IMR-90 (cell line): ENCODE data around the gene RASSF3. TPM values are rescaled to one million over a fixed set of nuclear protein-coding genes. Genes with fewer than 3 reads are reported as not detected.

Experiments
- ATAC-seq: fragments of 200-7000 bp; cut with Tn5 transposase; 2 replicates; pipeline ENCODE4 v1.9.1; 2020; ENCODE audit warnings: low read depth, mild to moderate bottlenecking, moderate library complexity
- BruUV-seq: library from RNA; stranded (reverse); fragments of 400-500 nt; replicated peaks from 2 replicates; lab custom pipeline; 2021; lab: Mats Ljungman, UMichigan
- CTCF ChIA-PET: fragments of 300-600 bp; formaldehyde crosslinking; extraction: SDS; loops from one replicate; lab custom pipeline; 2021; ENCODE audit warnings: antibody characterized with exemption; lab: Yijun Ruan, JAX
- POLR2A ChIA-PET: fragments of 300-600 bp; sonication (Branson Sonifier 250); formaldehyde crosslinking; loops from one replicate; lab custom pipeline; 2022; ENCODE audit warnings: antibody characterized with exemption; ENCODE audit not compliant: unreplicated experiment; lab: Charles Lee
- DNase-seq: peaks from one replicate; pipeline ENCODE4 v3.0.0; 2013
- H2AFZ ChIP-seq: replicated peaks from 2 replicates; pipeline ENCODE3; 2013; ENCODE audit warnings: low read length, mild to moderate bottlenecking; ENCODE audit not compliant: poor library complexity
- H2AK5ac ChIP-seq: 2 replicates; pipeline ENCODE4 v1.6.1; 2013; ENCODE audit warnings: low read depth, low read length, inconsistent platforms
- H2AK9ac ChIP-seq: replicated peaks from 2 replicates; pipeline ENCODE3; 2013; ENCODE audit warnings: mild to moderate bottlenecking, low read depth, low read length, moderate library complexity; ENCODE audit not compliant: poor library complexity
- H2BK120ac ChIP-seq: 2 replicates; pipeline ENCODE4 v1.6.1; 2013; ENCODE audit warnings: low read depth, low read length, inconsistent platforms
- H2BK15ac ChIP-seq: 3 replicates; pipeline ENCODE4 v1.6.1; 2013; ENCODE audit warnings: low read depth, low read length, inconsistent platforms
- H2BK20ac ChIP-seq: 2 replicates; pipeline ENCODE4 v1.6.1; 2013; ENCODE audit warnings: low read depth, mild to moderate bottlenecking, inconsistent platforms, low read length, moderate library complexity
- H2BK5ac ChIP-seq: 2 replicates; pipeline ENCODE4 v1.6.1; 2013; ENCODE audit warnings: mild to moderate bottlenecking, low read depth, low read length, inconsistent platforms; ENCODE audit not compliant: poor library complexity, severe bottlenecking
- H3K14ac ChIP-seq: replicated peaks from 2 replicates; pipeline ENCODE4 v1.6.1; 2013; ENCODE audit warnings: low read depth, low read length, inconsistent platforms
- H3K18ac ChIP-seq: 2 replicates; pipeline ENCODE4 v1.6.1; 2013; ENCODE audit warnings: low read depth, low read length, control low read depth
- H3K23ac ChIP-seq: 2 replicates; pipeline ENCODE4 v1.6.1; 2013; ENCODE audit warnings: low read depth, low read length, inconsistent platforms
- H3K27ac ChIP-seq: 2 replicates; pipeline ENCODE4 v1.5.1; 2013; ENCODE audit warnings: mild to moderate bottlenecking, control low read depth, low read length; ENCODE audit not compliant: insufficient read depth
- H3K27me3 ChIP-seq: 2 replicates; pipeline ENCODE4 v1.6.1; 2013; ENCODE audit warnings: low read length; ENCODE audit not compliant: control insufficient read depth, insufficient read depth
- H3K36me3 ChIP-seq: 2 replicates; pipeline ENCODE4 v1.6.1; 2013; ENCODE audit warnings: low read length, mixed read lengths; ENCODE audit not compliant: control insufficient read depth, insufficient read depth
- H3K4ac ChIP-seq: 2 replicates; pipeline ENCODE4 v1.6.1; 2013; ENCODE audit warnings: low read depth, low read length, inconsistent platforms
- H3K4me1 ChIP-seq: 2 replicates; pipeline ENCODE4 v1.6.1; 2013; ENCODE audit warnings: low read length, mixed read lengths; ENCODE audit not compliant: control insufficient read depth, insufficient read depth
- H3K4me2 ChIP-seq: 2 replicates; pipeline ENCODE4 v1.6.1; 2013; ENCODE audit warnings: low read depth, mild to moderate bottlenecking, control low read depth, low read length, moderate library complexity
- H3K4me3 ChIP-seq: 2 replicates; pipeline ENCODE4 v1.5.1; 2013; ENCODE audit warnings: low read depth, mild to moderate bottlenecking, control low read depth, low read length, moderate library complexity; ENCODE audit not compliant: insufficient read depth
- H3K56ac ChIP-seq: 2 replicates; pipeline ENCODE4 v1.6.1; 2013; ENCODE audit warnings: low read length, inconsistent platforms; ENCODE audit not compliant: insufficient read depth; ENCODE audit errors: extremely low read depth
- H3K79me1 ChIP-seq, 2 experiments: 2 replicates each; pipeline ENCODE4 v1.6.1; 2013; ENCODE audit warnings: low read length in 2 of 2, inconsistent platforms in 1 of 2, low read depth in 1 of 2
- H3K9ac ChIP-seq: 2 replicates; pipeline ENCODE4 v1.6.1; 2013; ENCODE audit warnings: low read depth, low read length, control low read depth
- H3K9me1 ChIP-seq: 2 replicates; pipeline ENCODE4 v1.6.1; 2013; ENCODE audit warnings: low read length, inconsistent platforms; ENCODE audit not compliant: insufficient read depth
- H3K9me3 ChIP-seq: 2 replicates; pipeline ENCODE4 v1.6.1; 2013; ENCODE audit warnings: low read length; ENCODE audit not compliant: control insufficient read depth, insufficient read depth
- H4K20me1 ChIP-seq: 2 replicates; pipeline ENCODE4 v1.6.1; 2013; ENCODE audit warnings: low read length, inconsistent platforms; ENCODE audit not compliant: insufficient read depth
- H4K5ac ChIP-seq: 2 replicates; pipeline ENCODE4 v1.6.1; 2013; ENCODE audit warnings: mild to moderate bottlenecking, low read depth, low read length, control low read depth
- H4K8ac ChIP-seq, 2 experiments: 2 replicates each; pipeline ENCODE4 v1.6.1; 2013; ENCODE audit warnings: low read depth in 2 of 2, low read length in 2 of 2, control low read depth in 1 of 2, inconsistent platforms in 1 of 2
- H4K91ac ChIP-seq: 2 replicates; pipeline ENCODE4 v1.6.1; 2013; ENCODE audit warnings: low read depth, low read length, inconsistent platforms; ENCODE audit not compliant: insufficient read depth
- CEBPB ChIP-seq: IDR thresholded peaks from 2 replicates; pipeline ENCODE4 v1.6.1; 2012; ENCODE audit warnings: low read depth, low read length, improper control_type of control experiment
- FOS ChIP-seq: fragments of 150-350 bp; IDR thresholded peaks from 2 replicates; pipeline ENCODE4 v1.6.1; 2016; ENCODE audit warnings: low read depth, low read length
- SMC3 ChIP-seq: fragments of 150-350 bp; IDR thresholded peaks from 2 replicates; pipeline ENCODE4 v1.6.1; 2016; ENCODE audit warnings: low read depth, mild to moderate bottlenecking, antibody characterized with exemption, low read length, moderate library complexity
- dilution Hi-C: fragments of 300-500 bp; cut with HindIII; formaldehyde crosslinking; loops from one replicate; pipeline ENCODE4 v1.14.3; 2018; ENCODE audit warnings: low sequenced_read_pairs; ENCODE audit not compliant: unreplicated experiment
- in situ Hi-C: fragments of 300-500 bp; cut with MboI; formaldehyde crosslinking; loops from 3 replicates; pipeline ENCODE4 v1.14.3; 2019; ENCODE audit warnings: low sequenced_read_pairs, inconsistent platforms, mixed read lengths
- intact Hi-C: fragments of 100-400 bp; cut with micrococcal nuclease; formaldehyde crosslinking; loops from 2 replicates; pipeline ENCODE4 v1.10.0; 2022
- polyA plus RNA-seq, 3 experiments: library from polyadenylated mRNA; depleted of rRNA; stranded (reverse); fragments of >200 nt; gene quantifications; 2 replicates each; pipeline ENCODE4 v1.2.3, GENCODE V29; 2012; ENCODE audit warnings: low replicate concordance in 1 of 3
- total RNA-seq: library from RNA; depleted of rRNA; stranded (reverse); fragments of >200 nt; gene quantifications from 2 replicates; pipeline ENCODE4 v1.2.3, GENCODE V29; 2012

RASSF3 gene
- total and polyA plus RNA-seq, 2 of the 4 experiments (the other 2 are of a cell fraction) = 18.7 to 39.3 TPM

DNA sequence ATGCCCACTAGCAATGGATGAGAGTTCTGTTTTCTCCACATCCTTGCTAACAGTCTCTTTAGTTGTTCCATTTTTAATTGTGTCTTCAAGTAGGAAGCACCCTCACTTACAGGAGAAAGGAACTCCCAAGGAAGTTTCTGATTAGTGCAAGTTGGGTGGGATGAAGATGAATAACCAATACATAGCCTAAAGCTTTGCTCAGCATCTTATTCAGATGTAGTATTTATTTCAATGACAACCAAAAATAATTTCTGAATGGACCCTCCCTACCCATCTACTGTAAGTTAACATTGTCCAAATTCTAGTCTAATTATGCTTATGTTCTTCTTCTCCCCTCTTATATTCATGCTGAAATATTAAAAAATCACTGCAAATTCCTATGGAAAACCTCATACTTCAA is 36.0 kb downstream of the RASSF3 start:
- POLR2A ChIA-PET = no interaction called here
- in situ Hi-C loops = no loop called here

More for the DNA sequence above, 36.0 kb downstream of the RASSF3 start:
- no peaks in the 10 kb centered on the region; the same call in 1 of the 2 replicates for H3K36me3 ChIP-seq
- no peak overlapping the region for H2BK5ac ChIP-seq
- H3K18ac ChIP-seq = no peak overlapping the region; the same call in 1 of the 2 replicates
- no peak overlapping the region for H4K5ac ChIP-seq
- CTCF ChIA-PET = no interaction called here
- H3K4me3 ChIP-seq = no peak overlapping the region
- H3K9me1 ChIP-seq = peaks cover 15% of the 10 kb centered on the region
- no peak overlapping the region for H3K27ac ChIP-seq
- no peak overlapping the region for H4K8ac ChIP-seq
- ATAC-seq (no peak), DNase-seq (no peak)
- H2AK9ac ChIP-seq = no peak overlapping the region
- peaks cover 14 to 54% of the 10 kb centered on the region in 2 experiments for H3K79me1 ChIP-seq
- H4K91ac ChIP-seq = no peak overlapping the region
- no peaks in the 10 kb centered on the region for H3K9me3 ChIP-seq
- no peak overlapping the region for H3K4ac ChIP-seq
- H3K4me1 ChIP-seq = peaks cover 4% of the 10 kb centered on the region
- H4K20me1 ChIP-seq = peaks cover 20% of the 10 kb centered on the region
- no peak overlapping the region for H2BK20ac ChIP-seq
- no peaks in the 10 kb centered on the region for H3K27me3 ChIP-seq
- no peak overlapping the region for H3K14ac ChIP-seq
- H2AFZ ChIP-seq = no peak overlapping the region
- H3K56ac ChIP-seq = no peak overlapping the region
- dilution Hi-C loops (no loop called here), intact Hi-C loops (no loop called here)
- H2BK15ac ChIP-seq = no peak overlapping the region
- H3K4me2 ChIP-seq = no peak overlapping the region
- H3K23ac ChIP-seq = no peak overlapping the region
- H2BK120ac ChIP-seq = no peak overlapping the region
- H3K9ac ChIP-seq = no peak overlapping the region
- H2AK5ac ChIP-seq = no peak overlapping the region
- BruUV-seq = no TSS peak
- no peak for TF ChIP-seq SMC3
- no peak for TF ChIP-seq FOS
- TF ChIP-seq CEBPB = no peak
